G401.6 (cell line): Measurements from ENCODE around the gene TPX2.
"Not testable (repeated sequence)": the region's sequence is repeated elsewhere in the genome, so short reads cannot be mapped to it uniquely, and the experiment has no call there.

Experiments used
- FAIRE-seq: peaks from 2 replicates; lab custom pipeline; 2012; peaks lifted over from hg19 to GRCh38; lab: Jason Lieb, UNC

The TPX2 gene

DNA sequence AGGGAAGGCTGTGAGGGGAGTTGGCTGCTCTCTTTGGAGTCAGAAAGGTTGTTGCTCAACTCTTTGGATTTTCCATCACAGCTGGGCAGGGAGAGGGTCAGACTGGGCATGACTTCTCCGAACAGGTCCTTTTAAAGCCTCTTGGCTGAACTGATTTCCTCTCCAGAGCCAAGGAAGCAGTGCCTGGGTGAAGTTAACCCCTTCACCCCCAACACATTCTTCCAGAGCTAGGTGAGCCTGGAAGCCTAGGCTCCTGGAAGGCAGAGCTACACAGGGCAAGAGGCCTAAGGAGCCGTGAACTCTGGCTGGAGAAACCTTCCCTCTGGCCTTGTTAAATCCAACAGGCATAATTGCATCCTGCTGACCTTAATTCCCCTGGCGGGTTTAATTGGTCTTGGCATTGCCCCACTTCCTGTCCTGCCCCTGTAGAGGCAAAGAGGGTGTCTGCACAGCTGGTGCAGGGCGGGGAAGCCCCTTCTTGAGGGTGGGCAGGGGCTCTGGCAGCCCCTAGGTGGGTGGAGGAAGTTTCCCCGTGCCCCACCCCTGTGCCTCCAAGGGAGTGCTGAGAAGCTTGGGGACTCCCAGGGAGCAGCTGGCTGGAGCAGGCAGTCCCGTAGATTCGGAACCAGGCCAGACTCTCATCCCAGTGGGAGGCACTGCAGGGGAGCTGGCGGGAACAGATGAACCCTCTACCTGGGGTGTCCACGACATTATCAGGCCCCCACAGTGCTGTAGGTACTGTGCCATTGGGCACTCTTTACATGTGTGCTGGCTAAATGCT lies 76.5 kb downstream of the TPX2 start:
- FAIRE-seq: no peak

DNA sequence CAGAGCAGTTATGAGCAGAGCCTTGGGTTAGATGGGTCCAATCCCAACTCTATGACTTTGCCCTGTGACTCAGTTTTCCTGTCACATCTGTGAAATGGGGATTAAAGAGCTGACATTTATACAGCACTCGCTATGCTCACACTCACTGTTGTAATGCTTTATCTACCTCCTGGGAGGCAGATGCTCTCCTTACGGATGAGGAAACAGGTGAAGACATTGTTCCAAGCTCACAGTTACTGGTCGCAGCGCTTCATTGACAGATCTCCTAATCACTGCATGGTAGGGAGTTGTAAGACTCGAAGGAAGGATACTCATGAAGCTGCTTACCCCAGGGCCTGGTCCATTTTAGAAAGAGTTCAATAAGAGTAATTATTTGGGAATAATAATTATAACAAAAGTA lies 77.1 kb downstream of the TPX2 start:
- no peak for FAIRE-seq

DNA sequence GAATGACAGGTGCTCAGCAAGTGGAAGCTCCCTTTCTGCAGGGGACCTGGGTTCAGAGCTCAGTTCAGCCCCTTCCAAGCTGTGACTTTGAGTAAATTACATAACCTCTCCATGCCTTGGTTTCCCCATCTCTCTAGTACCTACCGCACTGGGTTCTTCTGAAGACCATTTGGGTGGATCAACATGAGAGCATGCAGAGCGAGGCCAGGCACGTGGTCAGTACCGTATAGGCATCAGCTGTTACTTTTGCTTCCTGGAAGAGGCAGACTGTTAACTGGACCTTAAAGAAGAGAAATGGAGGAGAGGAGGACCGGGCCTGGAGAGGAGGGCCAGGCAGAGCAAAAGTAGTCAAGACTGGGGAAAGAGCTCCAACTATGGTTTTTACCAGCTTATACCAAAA lies 78.4 kb downstream of the TPX2 start:
- no peak for FAIRE-seq

DNA sequence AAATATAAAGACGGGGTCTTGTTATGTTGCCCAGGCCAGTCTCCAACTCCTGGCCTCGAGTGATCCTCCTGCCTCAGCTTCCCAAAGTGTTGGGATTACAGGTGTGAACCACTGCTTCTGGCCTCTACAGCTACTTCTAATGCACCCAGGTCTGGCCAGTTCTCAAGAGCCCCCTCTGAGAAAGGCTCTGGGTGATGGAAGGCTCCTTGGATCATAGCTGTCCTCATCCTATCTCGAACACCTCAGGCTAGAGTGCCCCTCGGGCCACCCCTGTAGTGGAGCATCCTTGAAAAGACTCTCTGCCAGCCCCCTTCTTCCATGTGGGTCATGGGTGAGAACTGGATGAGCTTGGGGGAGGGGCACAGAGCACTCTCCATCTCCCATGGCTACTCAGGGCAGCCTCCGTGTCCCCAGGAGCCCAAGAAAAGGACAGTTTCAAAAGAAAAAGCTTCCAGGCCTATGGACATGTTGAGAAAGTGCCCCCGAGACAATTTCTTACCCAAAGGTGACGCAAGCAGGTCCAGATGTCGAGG lies 79.4 kb downstream of the TPX2 start:
- FAIRE-seq: no peak

DNA sequence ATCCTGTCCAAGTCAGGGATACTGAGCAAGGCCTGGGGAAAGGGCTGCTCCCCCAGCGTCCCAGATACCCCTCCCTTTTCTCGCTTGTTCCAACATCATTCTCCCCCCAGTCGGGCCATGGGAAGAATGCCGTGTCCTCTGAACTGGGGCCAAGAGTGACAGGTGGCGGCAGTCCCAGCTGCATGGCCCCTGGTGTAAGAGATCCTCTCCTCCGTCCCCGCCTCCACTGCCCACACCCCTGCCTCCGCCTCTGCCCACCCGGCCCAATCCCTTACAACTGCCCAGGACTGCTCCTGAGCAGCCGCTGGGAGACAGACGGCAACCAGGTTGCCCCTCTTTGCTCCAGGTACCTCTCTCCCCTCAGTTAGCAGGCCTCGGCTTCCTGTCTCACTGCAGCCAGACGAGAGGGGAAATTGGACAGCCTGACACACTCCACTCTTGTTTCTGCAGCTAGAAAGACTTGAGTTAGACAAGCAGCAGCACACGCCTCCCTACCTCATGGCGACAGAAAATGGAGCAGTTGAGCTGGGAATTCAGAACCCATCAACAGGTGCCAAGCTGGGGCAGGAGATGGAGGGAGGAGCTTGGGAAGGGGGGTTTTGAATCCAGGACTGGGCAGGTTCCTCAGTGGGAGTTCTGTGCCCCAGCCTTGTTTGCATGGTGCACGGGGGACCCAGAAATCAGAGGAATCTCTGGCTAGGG lies 80.1 kb downstream of the TPX2 start, which contains the start of gene MYLK2:
Gene MYLK2, plus strand, starts transcription at position 274 of the 702 bp plus-strand sequence. Its CDS starts 225 bp downstream, at position 499.
- no peak for FAIRE-seq

DNA sequence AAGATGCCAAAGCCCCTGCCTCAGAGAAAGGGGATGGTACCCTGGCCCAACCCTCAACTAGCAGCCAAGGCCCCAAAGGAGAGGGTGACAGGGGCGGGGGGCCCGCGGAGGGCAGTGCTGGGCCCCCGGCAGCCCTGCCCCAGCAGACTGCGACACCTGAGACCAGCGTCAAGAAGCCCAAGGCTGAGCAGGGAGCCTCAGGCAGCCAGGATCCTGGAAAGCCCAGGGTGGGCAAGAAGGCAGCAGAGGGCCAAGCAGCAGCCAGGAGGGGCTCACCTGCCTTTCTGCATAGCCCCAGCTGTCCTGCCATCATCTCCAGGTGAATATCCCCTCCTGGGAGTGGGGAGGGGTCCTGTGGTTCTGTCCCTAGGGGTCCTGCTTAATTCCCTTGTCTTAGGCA lies 81.1 kb downstream of the TPX2 start:
- FAIRE-seq: no peak

DNA sequence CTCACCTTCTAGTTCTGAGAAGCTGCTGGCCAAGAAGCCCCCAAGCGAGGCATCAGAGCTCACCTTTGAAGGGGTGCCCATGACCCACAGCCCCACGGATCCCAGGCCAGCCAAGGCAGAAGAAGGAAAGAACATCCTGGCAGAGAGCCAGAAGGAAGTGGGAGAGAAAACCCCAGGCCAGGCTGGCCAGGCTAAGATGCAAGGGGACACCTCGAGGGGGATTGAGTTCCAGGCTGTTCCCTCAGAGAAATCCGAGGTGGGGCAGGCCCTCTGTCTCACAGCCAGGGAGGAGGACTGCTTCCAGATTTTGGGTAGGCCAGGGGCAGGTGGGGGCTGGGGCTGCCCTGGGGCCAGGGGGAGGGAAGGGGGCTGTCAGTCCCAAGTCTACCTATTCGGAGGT lies 82.3 kb downstream of the TPX2 start:
- FAIRE-seq: no peak

DNA sequence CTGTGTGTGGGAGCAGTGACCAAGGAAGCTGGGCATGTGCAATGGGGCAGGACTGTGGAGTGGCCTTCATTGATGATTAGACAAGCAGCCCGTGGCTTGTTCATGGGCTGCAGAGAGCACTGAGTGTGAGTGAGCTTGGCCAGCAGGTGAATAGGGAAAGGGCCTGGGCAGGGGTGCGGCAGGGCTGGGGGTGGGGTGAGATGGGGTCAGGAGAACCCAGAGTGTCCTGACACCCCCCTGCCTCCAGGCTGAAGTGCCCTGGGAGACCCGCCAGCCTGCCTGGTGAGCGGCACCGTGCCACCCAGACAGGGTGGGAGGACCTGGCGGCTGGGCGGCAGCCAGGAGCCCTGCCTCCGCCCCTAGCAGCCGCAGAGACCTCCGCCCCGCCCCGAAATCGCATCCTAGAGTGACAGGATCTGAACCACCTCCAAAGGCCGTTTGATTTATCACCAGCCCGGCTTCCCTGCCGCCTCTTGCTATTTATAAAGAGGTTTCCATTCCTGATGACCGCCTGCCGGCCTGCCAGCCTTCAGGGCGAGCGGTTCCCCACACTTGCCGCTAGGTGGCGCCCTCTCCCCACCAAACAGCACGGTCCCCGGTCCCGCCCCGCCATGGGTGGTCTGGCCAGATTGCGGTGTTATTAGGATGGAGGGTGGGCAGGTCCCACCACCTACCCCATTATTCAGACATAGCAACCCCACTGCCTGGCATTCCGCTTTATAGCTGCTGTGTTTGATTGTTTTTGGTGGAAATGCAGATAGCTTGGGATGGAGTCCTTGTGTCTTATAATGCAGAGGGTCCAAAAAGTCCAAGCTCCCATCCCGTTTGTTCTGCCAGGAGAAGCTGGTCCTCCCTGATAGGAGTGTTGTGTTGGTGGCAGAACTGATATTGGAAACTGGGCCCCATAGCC lies 83.6 kb downstream of the TPX2 start:
- FAIRE-seq: peak; percentile 39

DNA sequence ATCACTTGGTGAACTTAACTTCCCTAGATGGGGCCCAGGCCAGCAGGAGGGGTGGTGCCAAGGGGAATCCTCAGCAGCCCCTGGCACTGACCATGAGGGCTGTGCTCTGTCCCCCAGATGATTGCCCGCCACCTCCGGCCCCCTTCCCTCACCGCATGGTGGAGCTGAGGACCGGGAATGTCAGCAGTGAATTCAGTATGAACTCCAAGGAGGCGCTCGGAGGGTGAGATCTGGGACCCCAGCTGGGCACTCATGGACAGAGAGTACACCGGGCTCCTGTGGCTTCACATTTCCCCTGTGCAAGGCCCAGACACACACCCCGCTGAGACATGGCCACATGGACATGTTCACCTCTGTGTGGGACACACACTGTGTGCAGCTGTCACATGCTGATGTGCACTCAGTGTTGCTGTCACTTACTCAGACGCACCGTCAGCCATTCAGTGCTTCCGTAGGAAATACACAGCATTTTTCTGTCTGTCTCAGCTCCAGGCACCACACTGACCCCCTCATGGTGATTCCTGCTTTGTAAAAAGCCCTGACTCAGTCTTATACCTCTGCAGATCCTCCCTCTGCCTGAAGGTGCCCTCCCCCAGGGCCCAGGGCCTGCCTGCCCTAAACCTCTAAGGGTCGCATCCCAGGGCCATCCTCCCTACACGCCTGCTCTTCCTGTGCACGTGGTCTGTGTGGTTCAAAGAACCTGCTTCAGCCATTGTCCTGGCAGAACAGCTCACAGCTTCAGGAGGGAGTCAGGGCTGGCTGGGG lies 84.5 kb downstream of the TPX2 start:
- no peak for FAIRE-seq

DNA sequence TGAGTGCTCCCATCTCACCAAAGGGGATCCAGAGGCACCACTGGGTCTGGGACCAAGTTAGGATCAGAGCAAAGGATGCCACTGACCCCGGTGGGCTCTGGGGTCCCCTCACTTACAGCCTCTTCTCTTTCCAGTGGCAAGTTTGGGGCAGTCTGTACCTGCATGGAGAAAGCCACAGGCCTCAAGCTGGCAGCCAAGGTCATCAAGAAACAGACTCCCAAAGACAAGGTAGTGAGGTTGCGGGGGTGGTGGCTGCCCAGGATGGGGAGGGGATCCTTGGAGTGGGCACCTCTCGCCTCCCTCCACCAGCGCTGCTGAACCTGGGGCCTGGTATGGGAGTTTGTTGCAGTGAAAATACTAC lies 85.0 kb downstream of the TPX2 start:
- FAIRE-seq: no peak

DNA sequence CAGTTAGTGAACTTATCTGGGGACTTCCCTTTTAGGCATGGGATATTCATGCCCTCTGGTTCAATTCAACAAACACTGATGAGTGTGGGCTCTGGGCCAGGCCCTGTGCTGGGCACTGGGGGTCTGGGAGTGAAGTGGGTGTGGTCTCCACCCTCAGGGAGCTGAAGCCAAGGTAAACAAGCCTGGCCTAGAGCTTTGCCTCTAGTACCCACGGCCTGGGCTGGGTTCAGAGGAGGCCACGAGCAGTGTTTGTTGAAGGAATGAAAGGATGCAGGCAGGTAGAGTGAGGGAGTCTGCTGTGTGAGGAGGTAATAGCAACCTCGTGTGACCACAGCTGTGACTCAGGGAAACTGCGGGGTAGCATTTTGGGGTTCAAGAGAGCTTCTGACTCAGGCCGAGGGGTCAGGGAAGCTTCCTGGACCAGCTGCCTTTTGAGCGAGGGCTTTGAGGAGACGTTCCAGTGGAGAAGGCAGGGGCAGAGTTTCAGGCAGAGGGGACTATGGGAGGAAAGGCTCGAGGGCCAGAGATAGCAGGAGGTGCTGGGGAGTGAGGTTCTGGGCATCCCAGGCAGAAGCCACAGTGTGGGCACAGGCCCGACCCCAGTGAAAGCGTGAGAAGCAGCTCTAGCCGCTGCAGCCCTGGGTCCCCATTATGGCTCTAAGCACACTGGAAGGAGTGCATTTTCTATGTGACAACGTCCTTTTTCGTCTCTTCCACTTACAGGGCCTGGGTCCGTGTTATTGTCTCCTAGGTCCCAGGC lies 85.6 kb downstream of the TPX2 start:
- FAIRE-seq: no peak

DNA sequence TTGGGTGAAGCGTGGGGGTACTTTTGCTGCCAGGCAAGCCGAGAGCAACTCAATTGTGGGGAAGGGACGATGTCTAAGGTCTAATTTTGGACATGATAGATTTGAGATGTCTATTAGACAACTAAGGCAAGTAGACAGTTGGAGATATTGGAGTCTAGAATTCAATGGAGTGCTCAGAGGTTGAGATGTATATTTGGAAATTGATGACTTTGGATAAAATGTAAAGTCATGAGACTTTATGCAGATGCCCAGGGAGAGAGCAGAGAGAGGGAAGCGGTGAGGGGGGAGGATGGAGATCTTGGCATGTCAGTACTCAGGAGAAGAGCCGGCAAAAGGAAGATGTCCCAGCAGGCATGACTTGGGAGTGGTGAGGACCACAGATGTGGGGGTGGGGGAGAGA lies 87.0 kb downstream of the TPX2 start:
- no peak for FAIRE-seq

DNA sequence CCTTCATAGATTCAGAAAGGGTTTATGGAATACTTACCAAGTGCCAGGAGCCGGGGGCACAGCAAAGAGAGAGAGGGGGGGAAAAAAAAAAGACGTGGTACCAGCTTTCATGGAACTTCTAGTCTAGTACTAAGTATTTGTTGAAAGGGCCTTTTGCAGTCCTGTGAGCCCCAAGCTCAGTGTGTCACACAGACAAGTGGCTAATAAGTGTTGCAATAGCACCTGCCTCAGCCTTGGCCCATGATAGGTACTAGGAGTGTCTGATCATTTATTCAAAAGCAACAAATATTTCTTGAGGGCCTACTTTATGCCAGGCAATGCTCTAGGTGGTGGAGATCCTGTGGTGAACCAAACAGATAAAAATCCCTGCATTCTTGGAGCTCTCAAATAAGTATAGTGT lies 88.0 kb downstream of the TPX2 start:
- no peak for FAIRE-seq

DNA sequence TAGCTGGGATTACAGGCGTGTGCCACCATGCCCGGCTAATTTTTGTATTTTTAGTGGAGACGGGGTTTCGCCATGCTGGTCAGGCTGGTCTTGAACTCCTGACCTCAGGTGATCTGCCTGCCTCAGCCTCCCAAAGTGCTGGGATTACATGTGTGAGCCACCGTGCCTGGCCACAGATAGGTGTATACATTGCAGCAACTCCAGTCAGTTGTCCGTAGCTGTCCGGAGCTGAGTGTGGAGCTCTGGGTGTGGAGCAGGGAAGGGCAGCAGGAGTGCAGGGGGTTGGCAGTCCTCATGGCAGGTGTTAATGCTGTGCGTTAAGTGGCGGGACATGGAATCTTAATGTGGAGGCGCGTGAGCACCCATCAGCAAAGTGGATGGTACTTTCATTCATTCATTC lies 88.9 kb downstream of the TPX2 start:
- not testable (repeated sequence) for FAIRE-seq

DNA sequence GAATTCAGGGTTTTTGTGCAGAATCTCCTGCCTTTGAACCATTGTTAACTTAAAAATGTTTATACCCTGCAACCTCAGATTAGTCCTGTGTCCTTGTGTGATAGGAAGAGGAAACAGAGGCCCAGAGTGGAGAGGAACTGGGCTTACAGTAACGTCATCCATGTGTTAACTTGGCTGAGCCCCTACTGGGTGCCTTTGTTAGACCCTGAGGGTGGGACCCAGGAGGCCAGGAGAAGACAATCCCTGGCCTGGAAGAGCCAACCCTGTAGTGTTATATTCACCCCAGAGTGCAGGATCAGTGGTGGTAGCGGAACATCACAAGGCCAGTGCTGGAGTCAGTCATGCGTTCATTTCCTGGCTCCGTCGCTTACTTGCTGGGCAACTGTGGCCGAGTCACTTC lies 90.6 kb downstream of the TPX2 start:
- no peak for FAIRE-seq

DNA sequence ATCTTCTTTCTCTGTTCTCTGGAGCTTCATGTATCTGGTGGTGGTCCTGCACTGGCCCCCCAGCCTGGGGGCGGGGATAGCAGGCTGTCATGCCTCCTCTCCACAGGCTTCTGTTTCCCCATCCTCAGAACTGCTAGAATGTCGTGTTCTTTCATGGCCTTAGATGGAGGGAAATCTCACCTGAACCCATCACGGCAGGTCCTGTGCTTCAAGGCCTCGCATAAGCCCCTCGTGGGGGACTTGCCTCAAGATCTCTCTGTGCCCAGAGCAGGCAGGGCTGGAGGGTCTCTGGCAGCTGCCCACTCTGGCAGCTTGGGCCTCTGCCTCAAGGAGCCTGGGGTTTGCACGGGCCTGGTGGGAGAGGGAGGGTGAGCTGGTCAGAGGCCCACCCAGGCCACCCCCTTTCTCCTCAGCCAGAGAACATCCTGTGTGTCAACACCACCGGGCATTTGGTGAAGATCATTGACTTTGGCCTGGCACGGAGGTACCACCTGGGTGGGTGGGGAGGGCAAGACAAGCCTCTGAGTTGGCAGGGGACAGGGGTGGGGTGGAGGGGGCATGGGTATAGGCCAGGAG lies 91.4 kb downstream of the TPX2 start:
- FAIRE-seq: no peak

DNA sequence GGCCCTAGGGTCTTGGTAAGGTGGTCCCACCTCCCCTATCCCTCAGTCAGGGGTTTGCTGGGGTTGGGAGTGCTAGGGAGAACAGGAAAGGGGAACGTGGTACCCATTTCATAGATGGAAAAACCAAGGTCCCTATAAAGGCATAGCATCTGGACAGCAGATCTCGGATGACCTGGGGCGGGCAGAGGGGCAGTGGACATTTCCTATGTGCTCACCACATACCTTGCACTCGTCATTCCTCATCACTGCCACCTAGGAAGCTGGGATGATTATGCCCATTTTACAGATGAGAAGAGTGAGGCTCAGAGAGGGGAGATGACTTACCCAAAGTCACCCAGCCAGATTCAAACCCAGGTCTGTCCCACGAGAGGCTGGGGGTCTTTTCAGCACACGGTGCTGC lies 92.1 kb downstream of the TPX2 start:
- no peak for FAIRE-seq

DNA sequence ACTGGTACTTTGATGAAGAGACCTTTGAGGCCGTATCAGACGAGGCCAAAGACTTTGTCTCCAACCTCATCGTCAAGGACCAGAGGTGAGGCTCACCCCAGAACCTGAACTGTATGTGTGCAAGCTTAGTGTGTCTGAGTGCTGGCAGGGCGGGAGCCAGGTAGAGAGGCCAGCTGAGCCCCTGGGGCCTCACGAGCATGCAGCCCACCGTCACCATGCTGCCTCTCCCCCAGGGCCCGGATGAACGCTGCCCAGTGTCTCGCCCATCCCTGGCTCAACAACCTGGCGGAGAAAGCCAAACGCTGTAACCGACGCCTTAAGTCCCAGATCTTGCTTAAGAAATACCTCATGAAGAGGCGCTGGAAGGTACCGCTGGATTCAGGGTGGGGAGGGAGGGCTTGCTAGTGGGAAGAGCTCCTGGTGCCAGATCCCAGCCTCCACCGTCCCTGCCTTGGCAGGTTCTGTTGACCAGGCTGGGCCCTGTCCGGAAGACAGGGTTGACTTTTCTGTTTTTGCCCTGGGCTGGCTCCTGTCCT lies 92.7 kb downstream of the TPX2 start:
- no peak for FAIRE-seq

DNA sequence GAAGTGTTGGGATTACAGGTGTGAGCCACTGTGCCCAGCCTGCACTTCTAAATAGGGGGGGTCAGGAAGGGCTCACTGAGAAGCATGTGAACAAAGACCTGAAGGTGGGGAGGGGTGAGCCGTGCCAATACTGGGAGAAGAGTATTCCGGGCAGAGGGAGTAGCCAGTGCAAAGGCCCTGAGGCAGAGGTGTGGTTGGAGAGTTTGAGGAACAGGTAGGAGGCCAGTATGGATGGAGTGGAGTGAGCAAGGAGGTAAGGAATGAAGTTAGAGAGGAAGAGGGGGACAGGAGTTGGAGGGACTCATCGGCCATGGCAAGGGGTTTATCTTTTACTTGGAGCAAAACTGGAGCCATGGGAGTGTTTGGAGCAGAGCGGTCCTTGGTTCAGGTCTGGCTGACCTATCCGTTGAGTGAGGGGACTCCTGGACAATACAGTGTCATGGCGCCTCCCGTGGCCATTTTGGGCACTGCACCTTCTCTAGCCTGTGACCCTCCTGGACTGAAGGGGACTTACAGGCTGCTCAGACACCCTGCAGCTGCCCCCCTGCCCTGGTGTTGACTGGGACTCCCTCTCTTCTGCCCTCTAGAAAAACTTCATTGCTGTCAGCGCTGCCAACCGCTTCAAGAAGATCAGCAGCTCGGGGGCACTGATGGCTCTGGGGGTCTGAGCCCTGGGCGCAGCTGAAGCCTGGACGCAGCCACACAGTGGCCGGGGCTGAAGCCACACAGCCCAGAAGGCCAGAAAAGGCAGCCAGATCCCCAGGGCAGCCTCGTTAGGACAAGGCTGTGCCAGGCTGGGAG lies 94.2 kb downstream of the TPX2 start:
- no peak for FAIRE-seq
